LNCAP (cell line): Measurements from ENCODE around the gene NCK1.

ENCODE experiments used
- CTCF ChIP-seq: fragments of 450-650 bp; IDR thresholded peaks from 2 replicates; pipeline ENCODE4 v1.5.1; 2017; ENCODE audit warnings: mild to moderate bottlenecking

Gene NCK1

DNA sequence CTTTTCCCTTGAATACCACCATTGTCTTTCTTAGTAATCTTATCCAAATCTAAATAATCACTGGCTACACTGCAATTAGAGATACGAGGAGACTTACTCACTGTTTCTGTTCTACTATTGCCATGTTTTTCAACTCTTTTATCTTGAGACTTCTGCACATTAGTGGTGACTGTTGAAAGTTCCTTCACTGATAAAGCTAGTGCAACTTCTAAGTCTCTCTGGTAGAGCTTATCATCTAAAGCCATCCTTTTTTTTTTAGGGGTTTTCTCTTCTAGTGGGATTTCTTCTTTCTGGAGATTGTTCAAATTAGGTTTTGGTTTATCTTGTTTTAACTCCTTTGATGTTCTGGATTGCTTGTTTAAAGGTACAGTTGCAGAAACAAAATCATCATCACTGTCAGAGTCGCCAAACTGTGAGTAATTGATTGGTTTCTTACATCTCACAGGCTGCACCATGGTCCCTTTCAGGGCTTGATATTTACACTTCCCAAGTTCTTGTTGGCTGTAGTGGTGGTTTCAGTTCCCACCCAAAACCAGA lies 37.7 kb downstream of the NCK1 start:
- no peak for TF ChIP-seq CTCF

DNA sequence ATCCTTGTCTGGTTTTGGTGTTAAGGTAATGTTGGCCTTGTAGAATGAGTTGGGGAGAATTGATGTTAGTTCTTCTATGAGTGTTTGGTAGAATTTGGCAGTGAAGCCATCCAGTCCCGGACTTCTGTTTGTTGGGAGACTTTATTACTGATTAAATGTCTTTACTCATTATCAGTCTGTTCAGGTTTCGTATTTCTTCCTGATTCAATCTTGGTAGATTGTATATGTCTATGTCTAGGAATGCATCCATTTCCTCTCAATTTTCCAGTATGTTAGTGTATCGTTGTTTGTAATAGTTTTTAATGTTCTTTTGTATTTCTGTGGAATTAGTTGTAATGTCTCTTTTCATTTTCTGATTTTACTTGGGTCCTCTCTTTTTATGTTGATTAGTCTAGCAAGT lies 39.4 kb downstream of the NCK1 start:
- TF ChIP-seq CTCF: no peak

DNA sequence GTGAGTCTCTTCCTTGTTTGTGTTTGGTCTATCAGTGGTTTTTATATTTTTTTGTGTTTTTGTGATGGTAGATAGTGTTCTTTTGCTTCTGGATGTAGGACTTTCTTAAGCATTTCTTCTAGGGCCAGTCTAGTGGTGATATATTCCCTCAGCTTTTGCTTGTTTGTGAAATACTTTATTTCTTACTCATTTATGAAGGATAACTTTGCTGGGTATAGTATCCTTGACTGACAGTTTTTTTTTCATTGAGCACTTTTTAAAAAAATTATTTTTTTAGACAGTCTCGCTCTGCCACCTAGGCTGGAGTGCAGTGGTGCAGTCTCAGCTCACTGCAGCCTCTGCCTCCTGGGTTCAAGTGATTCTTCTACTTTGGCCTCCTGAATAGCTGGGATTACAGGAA lies 41.9 kb downstream of the NCK1 start:
- no peak for TF ChIP-seq CTCF

DNA sequence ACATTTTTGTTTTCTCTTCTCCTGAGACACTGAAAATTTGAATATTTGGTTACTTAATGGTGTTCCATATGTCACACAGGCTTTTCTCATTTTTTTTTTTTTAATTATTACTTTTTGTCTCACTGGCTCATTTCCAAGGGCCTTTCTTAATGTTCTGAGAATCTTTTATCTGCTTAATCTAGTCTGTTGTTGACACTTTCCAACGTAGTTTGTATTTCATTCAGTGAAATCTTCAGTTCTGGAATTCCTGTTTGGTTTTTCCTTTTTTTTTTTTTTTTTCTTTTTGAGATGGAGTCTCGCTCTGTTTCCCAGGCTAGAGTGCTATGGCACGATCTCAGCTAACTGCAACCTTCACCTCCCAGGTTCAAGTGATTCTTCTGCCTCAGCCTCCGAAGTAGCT lies 42.7 kb downstream of the NCK1 start:
- no peak for TF ChIP-seq CTCF

DNA sequence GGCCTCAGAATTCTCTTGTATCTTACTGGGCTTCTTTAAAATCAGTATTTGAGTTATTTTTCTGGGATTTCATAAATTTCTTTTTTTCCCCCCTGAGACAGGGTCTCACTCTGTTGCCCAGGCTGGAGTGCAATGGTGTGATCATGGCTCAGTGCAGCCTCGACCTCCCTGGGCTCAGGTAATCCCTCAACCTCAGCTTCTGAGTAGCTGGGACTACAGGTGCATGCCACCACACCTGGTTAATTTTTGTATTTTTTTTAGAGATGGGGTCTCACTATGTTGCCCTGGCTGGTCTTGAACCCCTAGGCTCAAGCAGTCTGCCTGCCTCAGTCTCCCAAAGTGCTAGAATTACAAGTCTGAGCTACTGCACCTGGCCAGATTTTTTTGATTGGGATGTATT lies 43.5 kb downstream of the NCK1 start:
- TF ChIP-seq CTCF: no peak

GRCh38 chr3:136906725-136907124 lies 44.7 kb downstream of the NCK1 start:
- TF ChIP-seq CTCF: no peak

GRCh38 chr3:136908297-136908696 lies 46.3 kb downstream of the NCK1 start:
- TF ChIP-seq CTCF: no peak

DNA sequence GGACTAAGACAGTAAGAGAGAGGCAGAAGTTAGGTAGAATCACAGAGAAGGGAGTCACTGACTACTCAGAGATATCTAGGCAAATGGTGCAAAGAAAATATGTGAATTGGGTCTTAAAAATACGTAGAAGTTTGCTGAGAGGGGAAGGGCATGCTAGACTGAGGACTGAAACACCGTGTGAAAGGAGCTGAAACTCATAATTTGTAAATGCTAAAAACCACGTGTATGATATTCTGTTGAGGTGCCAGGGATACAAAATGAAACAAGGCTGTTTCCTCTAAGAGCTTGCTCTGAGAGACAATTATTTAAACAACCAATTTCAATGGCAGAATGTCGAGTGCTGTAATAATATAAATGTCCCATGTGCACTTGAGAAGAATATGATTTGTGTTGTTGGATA lies 47.2 kb downstream of the NCK1 start:
- TF ChIP-seq CTCF: no peak
